K562 (cell line): ENCODE data around the gene GRPR.

ENCODE experiments used
- JUN ChIP-seq, 2 experiments: sonication (generic) in 1 of 2; formaldehyde crosslinking in 1 of 2; IDR thresholded peaks; 2 replicates each; pipeline versions ENCODE4 v1.6.1 to v1.8.0; 2012 to 2022; ENCODE audit warnings: borderline replicate concordance in 2 of 2, mild to moderate bottlenecking in 2 of 2, improper control_type of control experiment in 1 of 2, low read depth in 1 of 2, low read length in 1 of 2, missing genetic modification reagents in 1 of 2
- PML ChIP-seq: IDR thresholded peaks from 2 replicates; pipeline ENCODE4 v1.6.1; 2012; ENCODE audit warnings: low read length, inconsistent platforms
- RAD21 ChIP-seq, 2 experiments: fragments of 250-450 bp in 1 of 2; fragments of 450-650 bp in 1 of 2; sonication (Bioruptor Pico) in 1 of 2; formaldehyde crosslinking in 1 of 2; IDR thresholded peaks in 1 of 2; conservative IDR thresholded peaks in 1 of 2; 2 replicates each; pipeline versions ENCODE4 v1.4.0 to v1.8.0; 2020 to 2022; ENCODE audit warnings: mild to moderate bottlenecking in 2 of 2, moderate library complexity in 1 of 2

DNA sequence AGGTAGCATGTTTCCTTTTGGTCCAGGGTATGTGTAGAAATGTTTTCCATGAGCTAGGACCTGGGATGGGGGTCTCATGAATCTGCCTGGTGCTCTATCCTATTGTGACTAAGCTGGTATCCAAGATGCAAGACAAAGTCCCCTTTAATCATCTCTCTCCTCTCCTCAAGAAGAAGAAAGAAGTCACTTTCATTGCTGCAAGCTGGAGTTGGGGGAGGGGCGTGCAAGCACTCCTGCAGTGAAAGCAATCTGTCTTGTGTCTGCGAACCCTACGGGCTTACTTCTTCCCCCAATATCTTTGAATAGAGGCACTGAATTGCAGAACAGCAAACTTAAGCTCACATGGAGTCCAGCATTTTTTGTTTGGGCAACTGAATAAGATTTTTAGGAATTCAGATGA lies 27.2 kb upstream of the GRPR start:
- TF ChIP-seq PML, result no peak
- no peak for TF ChIP-seq JUN (IDR thresholded peaks at IDR 0.05; ENCODE audit: borderline replicate concordance, low read depth, low read length)
- TF ChIP-seq JUN (CRISPR knock-in tag; IDR thresholded peaks at IDR 0.05; ENCODE audit: borderline replicate concordance), result no peak
- TF ChIP-seq RAD21 (CRISPR knock-in tag; conservative IDR thresholded peaks at IDR 0.05 in 1 of 2, IDR thresholded peaks at IDR 0.05 in 1 of 2), result no peak
